ENCODE results near the gene ELAVL4.

ELAVL4 gene

DNA sequence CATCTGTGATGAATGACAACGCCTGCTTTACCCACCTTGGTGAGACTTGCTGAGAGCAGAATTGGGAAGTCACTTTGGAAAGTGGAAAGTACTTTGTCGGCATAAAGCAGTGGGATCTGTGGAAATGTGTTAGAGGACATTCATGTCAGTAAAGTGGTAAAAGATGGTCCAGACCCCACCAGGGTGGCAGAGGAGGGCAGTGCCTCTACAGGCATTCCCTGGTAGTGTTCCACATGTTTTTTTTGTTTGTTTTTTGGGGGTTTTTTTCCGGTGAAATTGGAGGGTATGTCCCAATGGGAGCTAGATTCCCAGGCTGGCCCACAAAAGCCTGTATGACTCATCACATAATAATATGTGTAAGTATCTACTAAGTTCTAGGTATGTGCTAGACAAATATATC, 80.6 kb downstream of the ELAVL4 start:
- no peak for DNase-seq (ENCODE audit: insufficient read length, low spot score)
- no peak for TF ChIP-seq CTCF (IDR thresholded peaks at IDR 0.05; ENCODE audit: insufficient read depth, missing control alignments)
- FAIRE-seq = no peak

- FAIRE-seq (no peak), DNase-seq (ENCODE audit: insufficient read length, low spot score) (no peak)
- no peak for TF ChIP-seq CTCF (IDR thresholded peaks at IDR 0.05; ENCODE audit: insufficient read depth, missing control alignments)
Observed at GRCh38 chr1:50193002-50193401, 84.3 kb downstream of the ELAVL4 start.

DNA sequence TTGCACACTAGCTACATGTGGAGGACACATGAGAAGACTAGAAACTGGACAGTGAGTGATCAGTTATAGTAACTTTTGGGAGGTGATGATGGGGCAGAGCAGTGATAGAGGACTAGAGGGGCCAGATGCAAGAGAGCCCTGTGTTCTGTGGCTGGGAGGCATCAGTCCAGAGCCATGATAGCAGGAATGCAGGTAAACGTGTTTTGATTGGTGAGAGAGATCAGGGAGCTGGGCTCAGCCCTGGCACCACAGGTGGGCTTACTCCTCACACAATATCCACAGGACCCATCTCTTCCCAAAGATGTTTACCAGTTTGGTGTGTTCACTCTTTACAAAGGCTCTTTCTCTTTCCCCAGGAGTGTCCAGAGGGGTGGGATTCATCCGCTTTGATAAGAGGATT, 86.5 kb downstream of the ELAVL4 start:
- TF ChIP-seq CTCF (IDR thresholded peaks at IDR 0.05; ENCODE audit: insufficient read depth, missing control alignments) = no peak
- DNase-seq (ENCODE audit: insufficient read length, low spot score) = no peak
- FAIRE-seq = no peak

GRCh38 chr1:50196081-50196480, 87.4 kb downstream of the ELAVL4 start:
- FAIRE-seq = no peak
- DNase-seq (ENCODE audit: insufficient read length, low spot score) = no peak
- no peak for TF ChIP-seq CTCF (IDR thresholded peaks at IDR 0.05; ENCODE audit: insufficient read depth, missing control alignments)

- DNase-seq (ENCODE audit: insufficient read length, low spot score) (no peak), FAIRE-seq (no peak)
- TF ChIP-seq CTCF (IDR thresholded peaks at IDR 0.05; ENCODE audit: insufficient read depth, missing control alignments) = no peak
Observed at GRCh38 chr1:50197216-50197615, 88.5 kb downstream of the ELAVL4 start.

GRCh38 chr1:50208315-50208714, 99.6 kb downstream of the ELAVL4 start:
- no peak for TF ChIP-seq CTCF (IDR thresholded peaks at IDR 0.05; ENCODE audit: insufficient read depth, missing control alignments)
- FAIRE-seq (no peak), DNase-seq (ENCODE audit: insufficient read length, low spot score) (no peak)

GRCh38 chr1:50208756-50209155, 100.0 kb downstream of the ELAVL4 start:
- DNase-seq (ENCODE audit: insufficient read length, low spot score) = no peak
- FAIRE-seq = no peak
- no peak for TF ChIP-seq CTCF (IDR thresholded peaks at IDR 0.05; ENCODE audit: insufficient read depth, missing control alignments)

All from D721Med (cell line).